NT2/D1 (cell line): ENCODE data around the gene OR2S2.

Experiments used
- SUZ12 ChIP-seq: IDR thresholded peaks from 2 replicates; pipeline ENCODE4 v1.6.1; 2011; ENCODE audit not compliant: insufficient read length, insufficient read depth; ENCODE audit errors: extremely low read depth
- YY1 ChIP-seq: IDR thresholded peaks from 2 replicates; pipeline ENCODE4 v1.6.1; 2011; ENCODE audit not compliant: insufficient read length, insufficient read depth
- ZNF274 ChIP-seq: IDR thresholded peaks from 2 replicates; pipeline ENCODE4 v1.6.1; 2011; ENCODE audit warnings: mild to moderate bottlenecking, low read depth, low read length

- TF ChIP-seq YY1 (no peak), SUZ12 (no peak), ZNF274 (no peak)
Measured at GRCh38 chr9:35994959-35995358, 37.0 kb upstream of the OR2S2 start.
